Activated CD8-positive, alpha-beta T cell treated with anti-CD3 and anti-CD28 coated beads for 36 hours (primary cell): ENCODE results near the gene ZNF236. TPM values are rescaled to one million over a fixed set of nuclear protein-coding genes. Genes with fewer than 3 reads are reported as not detected.

ENCODE experiments used
- ATAC-seq: fragments of 200-7000 bp; cut with Tn5 transposase; one replicate; pipeline ENCODE4 v1.10.0; 2021; ENCODE audit warnings: mild to moderate bottlenecking, moderate library complexity
- CTCF ChIA-PET: fragments of 350-600 bp; sonication (Branson Sonifier 250); formaldehyde crosslinking; loops from one replicate; lab custom pipeline; 2021; ENCODE audit warnings: antibody characterized with exemption; lab: Charles Lee
- POLR2A ChIA-PET: fragments of 350-600 bp; sonication (Branson Sonifier 250); formaldehyde crosslinking; loops from one replicate; lab custom pipeline; 2021; ENCODE audit warnings: antibody characterized with exemption; lab: Charles Lee
- DNase-seq: peaks from one replicate; pipeline ENCODE4 v3.0.0-alpha.2; 2020
- H3K27ac Mint-ChIP-seq: one replicate; pipeline ENCODE4 v1.8.0; 2021; ENCODE audit warnings: mild to moderate bottlenecking, mixed read lengths
- H3K27me3 Mint-ChIP-seq: one replicate; pipeline ENCODE4 v1.8.0; 2021; ENCODE audit warnings: mixed read lengths
- H3K36me3 Mint-ChIP-seq: one replicate; pipeline ENCODE4 v1.8.0; 2021; ENCODE audit warnings: low read depth, mixed read lengths
- H3K4me1 Mint-ChIP-seq: one replicate; pipeline ENCODE4 v1.8.0; 2021; ENCODE audit warnings: low read depth, mixed read lengths
- H3K4me3 Mint-ChIP-seq: one replicate; pipeline ENCODE4 v1.8.0; 2021; ENCODE audit warnings: mild to moderate bottlenecking, moderate library complexity, mixed read lengths
- H3K9me3 Mint-ChIP-seq: one replicate; pipeline ENCODE4 v1.8.0; 2021; ENCODE audit warnings: mixed read lengths
- intact Hi-C: fragments of 100-400 bp; cut with micrococcal nuclease; formaldehyde crosslinking; loops from one replicate; pipeline ENCODE4 v1.10.0; 2022
- total RNA-seq, 2 experiments: library from RNA; stranded (reverse); gene quantifications; one replicate each; pipeline ENCODE4 v1.2.3, GENCODE V29; 2021
- TF ChIP-seq, protein P1 (sequence below): fragments of 200-600 bp; IDR thresholded peaks from one replicate; pipeline ENCODE4 v1.8.0; 2022; ENCODE audit warnings: antibody characterized with exemption, mild to moderate bottlenecking

ZNF236 gene
- total RNA-seq, 2 experiments from 2014 or later: 12.7 to 15.2 TPM

DNA sequence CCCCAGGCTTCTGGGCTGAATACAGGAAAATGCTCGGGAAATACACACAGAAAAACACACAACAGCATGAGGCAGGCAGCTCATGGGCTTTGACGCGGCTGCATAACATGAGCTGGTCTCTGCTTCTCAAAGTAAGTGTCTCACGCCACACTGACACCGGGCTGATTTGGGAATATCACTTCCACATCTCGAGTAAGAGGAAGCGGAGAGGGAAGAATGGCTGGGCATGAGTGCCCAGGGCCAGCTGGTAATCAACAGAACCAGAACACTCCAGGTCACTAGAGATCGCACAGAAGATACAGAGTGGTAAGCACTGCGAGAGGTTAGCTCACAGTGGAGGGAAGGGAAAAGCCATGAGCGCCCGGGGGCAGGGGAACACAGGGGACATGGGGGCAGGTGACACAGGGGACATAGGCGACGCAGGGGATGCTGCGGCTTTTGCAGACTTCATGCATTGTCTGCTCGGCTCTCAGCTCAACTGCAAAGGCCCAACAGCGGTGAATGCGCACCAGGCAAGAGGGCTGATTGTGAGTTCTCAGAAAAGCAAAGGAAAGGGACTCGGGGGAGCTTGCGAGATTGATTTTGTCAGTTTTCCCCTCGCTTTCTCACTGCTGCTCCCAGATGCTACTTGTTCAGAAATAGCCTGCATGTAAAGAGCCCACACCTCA is 168.8 kb downstream of the ZNF236 start:
- TF ChIP-seq, protein P1, sequence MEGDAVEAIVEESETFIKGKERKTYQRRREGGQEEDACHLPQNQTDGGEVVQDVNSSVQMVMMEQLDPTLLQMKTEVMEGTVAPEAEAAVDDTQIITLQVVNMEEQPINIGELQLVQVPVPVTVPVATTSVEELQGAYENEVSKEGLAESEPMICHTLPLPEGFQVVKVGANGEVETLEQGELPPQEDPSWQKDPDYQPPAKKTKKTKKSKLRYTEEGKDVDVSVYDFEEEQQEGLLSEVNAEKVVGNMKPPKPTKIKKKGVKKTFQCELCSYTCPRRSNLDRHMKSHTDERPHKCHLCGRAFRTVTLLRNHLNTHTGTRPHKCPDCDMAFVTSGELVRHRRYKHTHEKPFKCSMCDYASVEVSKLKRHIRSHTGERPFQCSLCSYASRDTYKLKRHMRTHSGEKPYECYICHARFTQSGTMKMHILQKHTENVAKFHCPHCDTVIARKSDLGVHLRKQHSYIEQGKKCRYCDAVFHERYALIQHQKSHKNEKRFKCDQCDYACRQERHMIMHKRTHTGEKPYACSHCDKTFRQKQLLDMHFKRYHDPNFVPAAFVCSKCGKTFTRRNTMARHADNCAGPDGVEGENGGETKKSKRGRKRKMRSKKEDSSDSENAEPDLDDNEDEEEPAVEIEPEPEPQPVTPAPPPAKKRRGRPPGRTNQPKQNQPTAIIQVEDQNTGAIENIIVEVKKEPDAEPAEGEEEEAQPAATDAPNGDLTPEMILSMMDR: no peak
- Mint-ChIP-seq H3K36me3 (no peaks in the 10 kb centered on the region), H3K27ac (no peak overlapping the region), H3K4me3 (no peak overlapping the region), H3K9me3 (no peaks in the 10 kb centered on the region), H3K27me3 (no peaks in the 10 kb centered on the region), H3K4me1 (no peaks in the 10 kb centered on the region)
- DNase-seq (no peak), ATAC-seq (no peak)
- CTCF ChIA-PET: interaction anchor here (0.9 to 2.2 kb wide), 3 partner anchors 9 to 188 kb away, joined by 3 to 14 read pairs (median 3); no protein-coding TSS in a partner anchor
- intact Hi-C loops: loop anchor here (10.0 kb wide), 1 partner anchor 664 kb away; no protein-coding TSS in a partner anchor
- POLR2A ChIA-PET: interaction anchor here (0.5 to 1.0 kb wide), 2 partner anchors 14 to 142 kb away, joined by 3 read pairs; partner anchors contain the start of gene MBP

DNA sequence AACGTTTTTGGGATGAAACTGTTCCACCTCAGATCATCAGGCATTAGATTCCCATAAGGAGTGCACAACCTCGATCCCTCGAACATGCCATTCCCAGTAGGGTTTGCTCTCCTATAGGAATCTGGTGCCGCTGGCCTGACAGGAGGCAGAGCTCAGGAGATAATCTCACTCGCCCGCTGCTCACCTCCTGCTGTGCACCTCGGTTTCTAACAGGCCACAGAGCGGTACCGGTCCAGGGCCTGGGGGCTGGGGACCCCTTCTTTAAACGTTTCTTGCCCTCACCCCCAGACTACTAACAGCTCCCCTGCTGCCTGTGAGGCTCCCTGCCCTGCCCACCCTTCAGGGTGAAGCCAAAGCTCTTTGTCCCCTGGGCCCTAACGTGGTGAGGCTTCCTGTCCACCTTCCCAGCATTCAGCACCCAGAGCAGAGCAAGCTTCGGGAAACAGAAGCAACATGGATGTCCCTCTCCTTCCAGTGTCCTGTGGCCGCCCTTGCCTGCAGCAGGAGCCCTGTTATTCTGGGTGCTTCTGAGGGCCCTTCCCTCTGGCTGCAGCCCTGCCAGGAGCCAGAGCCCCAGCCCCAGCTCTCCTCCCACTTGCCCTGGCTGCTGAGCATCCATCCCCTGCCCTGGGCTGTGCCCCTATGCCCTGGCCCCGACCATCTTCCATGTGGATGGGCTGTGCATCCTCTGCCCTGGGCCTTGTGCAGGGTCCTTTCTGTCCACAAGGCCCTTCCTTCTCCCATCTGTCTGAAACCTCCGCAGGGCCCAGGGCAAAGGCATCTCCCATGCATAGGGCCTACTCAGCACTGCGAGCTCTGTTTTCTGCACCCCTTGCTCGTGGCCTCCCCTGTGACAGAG is 170.1 kb downstream of the ZNF236 start:
- Mint-ChIP-seq H3K9me3 (no peaks in the 10 kb centered on the region), H3K27me3 (no peaks in the 10 kb centered on the region), H3K27ac (no peak overlapping the region), H3K36me3 (no peaks in the 10 kb centered on the region), H3K4me3 (no peak overlapping the region), H3K4me1 (no peaks in the 10 kb centered on the region)
- DNase-seq: no peak
- TF ChIP-seq, protein P1: no peak
- ATAC-seq: no peak
- POLR2A ChIA-PET: no interaction called here
- CTCF ChIA-PET: interaction anchor here (0.7 to 2.2 kb wide), 3 partner anchors 8 to 72 kb away, joined by 3 to 14 read pairs (median 3); no protein-coding TSS in a partner anchor
- intact Hi-C loops: loop anchor here (10.0 kb wide), 1 partner anchor 662 kb away; no protein-coding TSS in a partner anchor

DNA sequence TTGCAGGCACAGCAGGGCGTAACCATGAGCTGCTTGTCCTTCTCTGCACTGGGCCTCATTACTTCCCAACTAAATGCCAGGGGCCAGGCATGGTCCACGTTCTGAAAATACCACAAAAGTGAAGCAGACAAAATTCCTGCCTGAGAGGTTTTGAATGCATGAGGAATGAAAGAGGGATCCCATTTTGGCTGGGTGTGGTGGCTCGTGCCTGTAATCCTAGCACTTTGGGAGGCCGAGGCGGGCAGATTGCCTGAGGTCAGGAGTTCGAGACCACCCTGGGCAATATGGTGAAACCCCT is 170.7 kb downstream of the ZNF236 start:
- ChIA-PET POLR2A (no interaction called here), CTCF (interaction anchor here (0.7 kb wide), 1 partner anchor 73 kb away, joined by 3 read pairs; no protein-coding TSS in a partner anchor)
- no peaks in the 10 kb centered on the region for H3K4me1 Mint-ChIP-seq
- intact Hi-C loops: loop anchor here (10.0 kb wide), 1 partner anchor 662 kb away; no protein-coding TSS in a partner anchor
- TF ChIP-seq, protein P1: no peak
- H3K4me3 Mint-ChIP-seq: no peak overlapping the region
- H3K9me3 Mint-ChIP-seq: no peaks in the 10 kb centered on the region
- ATAC-seq (no peak), DNase-seq (no peak)
- no peak overlapping the region for H3K27ac Mint-ChIP-seq
- H3K27me3 Mint-ChIP-seq: no peaks in the 10 kb centered on the region
- no peaks in the 10 kb centered on the region for H3K36me3 Mint-ChIP-seq

DNA sequence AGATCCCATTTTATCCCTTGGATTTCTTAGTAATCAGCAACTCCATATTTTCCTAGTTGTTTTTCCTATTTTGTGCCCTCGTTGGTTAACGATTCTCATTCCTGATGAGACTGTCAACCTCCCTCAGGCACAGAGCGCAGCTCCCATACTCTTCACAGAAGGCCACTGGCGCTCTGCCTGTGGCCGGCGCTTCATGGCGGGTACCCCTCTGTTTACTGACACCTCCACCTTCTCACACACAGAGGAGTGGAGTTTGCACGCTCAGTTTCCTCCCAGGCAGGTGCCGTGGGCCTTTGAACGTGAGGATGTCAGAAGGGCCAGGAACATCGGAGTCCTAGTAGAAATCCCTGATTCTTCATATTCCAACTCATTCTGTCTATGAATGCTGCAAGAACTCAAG is 171.2 kb downstream of the ZNF236 start:
- Mint-ChIP-seq H3K4me3 (no peak overlapping the region), H3K9me3 (no peaks in the 10 kb centered on the region), H3K4me1 (no peaks in the 10 kb centered on the region), H3K27ac (no peak overlapping the region), H3K27me3 (no peaks in the 10 kb centered on the region), H3K36me3 (no peaks in the 10 kb centered on the region)
- ATAC-seq (no peak), DNase-seq (no peak)
- ChIA-PET POLR2A (no interaction called here), CTCF (interaction anchor here (0.7 kb wide), 1 partner anchor 73 kb away, joined by 3 read pairs; no protein-coding TSS in a partner anchor)
- intact Hi-C loops: loop anchor here (10.0 kb wide), 1 partner anchor 661 kb away; no protein-coding TSS in a partner anchor
- TF ChIP-seq, protein P1: no peak
